Activated CD4-positive, alpha-beta memory T cell treated with anti-CD3 and anti-CD28 coated beads for 36 hours (primary cell): ENCODE data around the gene VAV2. TPM values are rescaled to one million over a fixed set of nuclear protein-coding genes. Genes with fewer than 3 reads are reported as not detected.

Source experiments
- CTCF ChIA-PET: fragments of 350-600 bp; sonication (Branson Sonifier 250); formaldehyde crosslinking; loops from one replicate; lab custom pipeline; 2021; ENCODE audit warnings: antibody characterized with exemption, inconsistent platforms; lab: Charles Lee
- POLR2A ChIA-PET: fragments of 350-600 bp; sonication (Branson Sonifier 250); formaldehyde crosslinking; loops from one replicate; lab custom pipeline; 2021; ENCODE audit warnings: antibody characterized with exemption; lab: Charles Lee
- DNase-seq: peaks from one replicate; pipeline ENCODE4 v3.0.0-alpha.2; 2020
- H3K27ac Mint-ChIP-seq: one replicate; pipeline ENCODE4 v1.8.0; 2021; ENCODE audit warnings: mixed read lengths
- H3K27me3 Mint-ChIP-seq: one replicate; pipeline ENCODE4 v1.8.0; 2021; ENCODE audit warnings: mixed read lengths
- H3K36me3 Mint-ChIP-seq: one replicate; pipeline ENCODE4 v1.8.0; 2021; ENCODE audit warnings: mixed read lengths
- H3K4me1 Mint-ChIP-seq: one replicate; pipeline ENCODE4 v1.8.0; 2021; ENCODE audit warnings: low read depth, mixed read lengths
- H3K4me3 Mint-ChIP-seq: one replicate; pipeline ENCODE4 v1.8.0; 2021; ENCODE audit warnings: mild to moderate bottlenecking, mixed read lengths
- H3K9me3 Mint-ChIP-seq: one replicate; pipeline ENCODE4 v1.8.0; 2021; ENCODE audit warnings: mixed read lengths
- intact Hi-C: fragments of 100-400 bp; cut with micrococcal nuclease; formaldehyde crosslinking; loops from one replicate; pipeline ENCODE4 v1.15.1; 2023
- total RNA-seq, 2 experiments: library from RNA; stranded (reverse); gene quantifications; one replicate each; pipeline ENCODE4 v1.2.3, GENCODE V29; 2021

The VAV2 gene
- total RNA-seq, 2 experiments from 2014 or later = 4.5 to 5.3 TPM

GRCh38 chr9:133797406-133798105, 194.6 kb downstream of the VAV2 start:
- Mint-ChIP-seq H3K36me3 (no peaks in the 10 kb centered on the region), H3K9me3 (no peaks in the 10 kb centered on the region), H3K4me1 (no peaks in the 10 kb centered on the region), H3K27ac (no peak overlapping the region), H3K4me3 (no peak overlapping the region), H3K27me3 (no peaks in the 10 kb centered on the region)
- intact Hi-C loops = no loop called here
- DNase-seq = no peak
- ChIA-PET POLR2A (no interaction called here), CTCF (interaction anchor here (0.7 kb wide), 1 partner anchor 249 kb away, joined by 3 read pairs; no protein-coding TSS in a partner anchor)

- no peak for DNase-seq
- no peaks in the 10 kb centered on the region for H3K4me1 Mint-ChIP-seq
- H3K36me3 Mint-ChIP-seq = no peaks in the 10 kb centered on the region
- no peaks in the 10 kb centered on the region for H3K27me3 Mint-ChIP-seq
- no peak overlapping the region for H3K27ac Mint-ChIP-seq
- no peak overlapping the region for H3K4me3 Mint-ChIP-seq
- H3K9me3 Mint-ChIP-seq = no peaks in the 10 kb centered on the region
- ChIA-PET POLR2A (no interaction called here), CTCF (interaction anchor here (0.8 to 7.9 kb wide), 3 partner anchors 16 to 198 kb away, joined by 3 to 107 read pairs (median 4); no protein-coding TSS in a partner anchor)
- intact Hi-C loops = no loop called here
Measured at GRCh38 chr9:133796562-133796961, 195.6 kb downstream of the VAV2 start.

- Mint-ChIP-seq H3K27ac (no peak overlapping the region), H3K36me3 (no peaks in the 10 kb centered on the region), H3K4me1 (no peaks in the 10 kb centered on the region), H3K4me3 (no peak overlapping the region), H3K9me3 (no peaks in the 10 kb centered on the region), H3K27me3 (no peaks in the 10 kb centered on the region)
- intact Hi-C loops = no loop called here
- ChIA-PET CTCF (interaction anchor here (1.9 to 7.9 kb wide), 2 partner anchors 13 to 200 kb away, joined by 5 to 107 read pairs; no protein-coding TSS in a partner anchor), POLR2A (no interaction called here)
- no peak for DNase-seq
Measured at GRCh38 chr9:133795049-133795448, 197.1 kb downstream of the VAV2 start.

- no peak for DNase-seq
- Mint-ChIP-seq H3K27me3 (peaks cover under 1% of the 10 kb centered on the region), H3K27ac (no peak overlapping the region), H3K4me3 (no peak overlapping the region), H3K4me1 (no peaks in the 10 kb centered on the region), H3K36me3 (no peaks in the 10 kb centered on the region), H3K9me3 (no peaks in the 10 kb centered on the region)
- intact Hi-C loops = no loop called here
- CTCF ChIA-PET = interaction anchor here (0.9 to 7.9 kb wide), 8 partner anchors 9 to 305 kb away, joined by 3 to 107 read pairs (median 4); no protein-coding TSS in a partner anchor
- POLR2A ChIA-PET = interaction anchor here (0.5 kb wide), 1 partner anchor 223 kb away, joined by 3 read pairs; no protein-coding TSS in a partner anchor
Measured at GRCh38 chr9:133794016-133794760, 197.9 kb downstream of the VAV2 start.

- Mint-ChIP-seq H3K36me3 (no peaks in the 10 kb centered on the region), H3K4me3 (no peak overlapping the region), H3K27ac (no peak overlapping the region), H3K4me1 (no peaks in the 10 kb centered on the region), H3K9me3 (no peaks in the 10 kb centered on the region), H3K27me3 (peaks cover 7% of the 10 kb centered on the region)
- intact Hi-C loops = loop anchor here (1.0 kb wide), 1 partner anchor 201 kb away; no protein-coding TSS in a partner anchor
- CTCF ChIA-PET = interaction anchor here (0.9 to 7.9 kb wide), 7 partner anchors 12 to 306 kb away, joined by 3 to 107 read pairs (median 4); no protein-coding TSS in a partner anchor
- DNase-seq = no peak
- POLR2A ChIA-PET = no interaction called here
Measured at GRCh38 chr9:133793471-133793870, 198.7 kb downstream of the VAV2 start.

GRCh38 chr9:133792721-133793470, 199.2 kb downstream of the VAV2 start:
- Mint-ChIP-seq H3K4me1 (no peaks in the 10 kb centered on the region), H3K27me3 (peaks cover 7% of the 10 kb centered on the region)
- POLR2A ChIA-PET = no interaction called here

GRCh38 chr9:133791735-133792649, 200.1 kb downstream of the VAV2 start:
- intact Hi-C loops = no loop called here
- Mint-ChIP-seq H3K9me3 (no peaks in the 10 kb centered on the region), H3K36me3 (no peaks in the 10 kb centered on the region), H3K27me3 (peaks cover 7% of the 10 kb centered on the region), H3K27ac (no peak overlapping the region), H3K4me1 (no peaks in the 10 kb centered on the region), H3K4me3 (no peak overlapping the region)
- no peak for DNase-seq
- ChIA-PET CTCF (interaction anchor here (1.0 to 7.9 kb wide), 4 partner anchors 10 to 203 kb away, joined by 3 to 107 read pairs (median 4); no protein-coding TSS in a partner anchor), POLR2A (no interaction called here)

More at GRCh38 chr9:133792721-133793470, 199.2 kb downstream of the VAV2 start:
- Mint-ChIP-seq H3K4me3 (no peak overlapping the region), H3K27ac (no peak overlapping the region), H3K36me3 (no peaks in the 10 kb centered on the region), H3K9me3 (no peaks in the 10 kb centered on the region)
- CTCF ChIA-PET = interaction anchor here (0.9 to 7.9 kb wide), 7 partner anchors 11 to 306 kb away, joined by 3 to 107 read pairs (median 4); no protein-coding TSS in a partner anchor
- DNase-seq = peak; percentile 61
- intact Hi-C loops = loop anchor here (1.0 kb wide), 1 partner anchor 201 kb away; no protein-coding TSS in a partner anchor

- CTCF ChIA-PET = interaction anchor here (0.9 to 7.9 kb wide), 2 partner anchors 11 to 204 kb away, joined by 3 to 107 read pairs; no protein-coding TSS in a partner anchor
- no peak overlapping the region for H3K4me3 Mint-ChIP-seq
- no peaks in the 10 kb centered on the region for H3K9me3 Mint-ChIP-seq
Measured at GRCh38 chr9:133791069-133791468, 201.1 kb downstream of the VAV2 start.

GRCh38 chr9:133789778-133790177, 202.3 kb downstream of the VAV2 start:
- ChIA-PET POLR2A (no interaction called here), CTCF (interaction anchor here (7.9 kb wide), 1 partner anchor 205 kb away, joined by 107 read pairs; no protein-coding TSS in a partner anchor)
- intact Hi-C loops = no loop called here

More at GRCh38 chr9:133791069-133791468, 201.1 kb downstream of the VAV2 start:
- no peaks in the 10 kb centered on the region for H3K36me3 Mint-ChIP-seq
- DNase-seq = no peak
- H3K27me3 Mint-ChIP-seq = peaks cover 7% of the 10 kb centered on the region
- intact Hi-C loops = no loop called here
- POLR2A ChIA-PET = no interaction called here
- no peaks in the 10 kb centered on the region for H3K4me1 Mint-ChIP-seq
- no peak overlapping the region for H3K27ac Mint-ChIP-seq

GRCh38 chr9:133788819-133789717, 203.1 kb downstream of the VAV2 start:
- H3K4me1 Mint-ChIP-seq = no peaks in the 10 kb centered on the region
- no peaks in the 10 kb centered on the region for H3K9me3 Mint-ChIP-seq
- CTCF ChIA-PET = interaction anchor here (7.9 kb wide), 1 partner anchor 206 kb away, joined by 107 read pairs; no protein-coding TSS in a partner anchor
- intact Hi-C loops = no loop called here
- DNase-seq = no peak
- H3K27ac Mint-ChIP-seq = no peak overlapping the region
- no peaks in the 10 kb centered on the region for H3K36me3 Mint-ChIP-seq
- no peak overlapping the region for H3K4me3 Mint-ChIP-seq
- POLR2A ChIA-PET = no interaction called here
- H3K27me3 Mint-ChIP-seq = peaks cover 7% of the 10 kb centered on the region

More at GRCh38 chr9:133789778-133790177, 202.3 kb downstream of the VAV2 start:
- no peak overlapping the region for H3K4me3 Mint-ChIP-seq
- H3K4me1 Mint-ChIP-seq = no peaks in the 10 kb centered on the region
- peaks cover 7% of the 10 kb centered on the region for H3K27me3 Mint-ChIP-seq
- no peak for DNase-seq
- no peaks in the 10 kb centered on the region for H3K9me3 Mint-ChIP-seq
- no peaks in the 10 kb centered on the region for H3K36me3 Mint-ChIP-seq
- H3K27ac Mint-ChIP-seq = no peak overlapping the region
